ENCODE measurements around the gene PIGN. TPM values are rescaled to one million over a fixed set of nuclear protein-coding genes. Genes with fewer than 3 reads are reported as not detected.

PIGN gene
- total RNA-seq, 1 donor from 2014 or later: 35.4 TPM

DNA sequence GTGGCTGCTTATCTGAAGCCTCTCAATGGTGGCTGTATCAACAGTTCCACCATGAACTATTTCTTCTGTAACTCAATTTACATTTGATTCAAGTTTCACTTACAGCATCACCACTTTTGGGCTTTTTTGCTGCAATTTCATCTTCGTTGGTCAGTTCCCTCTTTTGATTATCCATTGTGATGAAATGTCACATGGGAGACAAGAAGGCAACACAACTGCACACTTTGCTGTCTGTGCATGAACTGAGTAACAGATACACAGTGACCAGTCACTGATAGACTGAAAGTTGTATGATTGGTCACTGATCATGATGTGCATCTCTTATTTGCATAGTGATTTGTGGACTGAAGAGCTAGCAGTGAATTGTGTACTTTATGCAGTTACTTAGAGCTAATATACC lies 163.3 kb downstream of the PIGN start:
- H3K36me3 Mint-ChIP-seq: no peaks in the 10 kb centered on the region
- no peak overlapping the region for H3K4me3 Mint-ChIP-seq
- TF ChIP-seq, protein P1, sequence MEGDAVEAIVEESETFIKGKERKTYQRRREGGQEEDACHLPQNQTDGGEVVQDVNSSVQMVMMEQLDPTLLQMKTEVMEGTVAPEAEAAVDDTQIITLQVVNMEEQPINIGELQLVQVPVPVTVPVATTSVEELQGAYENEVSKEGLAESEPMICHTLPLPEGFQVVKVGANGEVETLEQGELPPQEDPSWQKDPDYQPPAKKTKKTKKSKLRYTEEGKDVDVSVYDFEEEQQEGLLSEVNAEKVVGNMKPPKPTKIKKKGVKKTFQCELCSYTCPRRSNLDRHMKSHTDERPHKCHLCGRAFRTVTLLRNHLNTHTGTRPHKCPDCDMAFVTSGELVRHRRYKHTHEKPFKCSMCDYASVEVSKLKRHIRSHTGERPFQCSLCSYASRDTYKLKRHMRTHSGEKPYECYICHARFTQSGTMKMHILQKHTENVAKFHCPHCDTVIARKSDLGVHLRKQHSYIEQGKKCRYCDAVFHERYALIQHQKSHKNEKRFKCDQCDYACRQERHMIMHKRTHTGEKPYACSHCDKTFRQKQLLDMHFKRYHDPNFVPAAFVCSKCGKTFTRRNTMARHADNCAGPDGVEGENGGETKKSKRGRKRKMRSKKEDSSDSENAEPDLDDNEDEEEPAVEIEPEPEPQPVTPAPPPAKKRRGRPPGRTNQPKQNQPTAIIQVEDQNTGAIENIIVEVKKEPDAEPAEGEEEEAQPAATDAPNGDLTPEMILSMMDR (IDR thresholded peaks at IDR 0.05; ENCODE audit: unreplicated experiment): no peak
- H3K27ac Mint-ChIP-seq: no peak overlapping the region
- H3K9me3 Mint-ChIP-seq: peaks cover 4% of the 10 kb centered on the region
- peaks cover 13% of the 10 kb centered on the region for H3K4me1 Mint-ChIP-seq
- no peak for DNase-seq (ENCODE audit: low spot score in 2 of 2, unreplicated experiment in 2 of 2)
- no peaks in the 10 kb centered on the region for H3K27me3 Mint-ChIP-seq (ENCODE audit: low read depth)

DNA sequence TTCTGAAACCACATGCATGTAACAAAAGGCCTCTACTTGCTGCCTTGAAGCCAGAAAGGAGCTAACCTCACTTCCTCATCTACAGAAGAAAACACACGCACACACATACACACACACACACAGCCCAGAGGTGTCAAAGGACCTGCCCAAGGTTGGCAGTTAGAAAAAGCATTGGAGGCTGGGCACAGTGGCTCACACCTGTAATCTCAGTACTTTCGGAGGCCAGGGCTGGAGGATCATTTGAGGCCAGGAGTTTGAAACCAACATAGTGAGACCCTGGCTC lies 168.2 kb downstream of the PIGN start:
- Mint-ChIP-seq H3K27me3 (ENCODE audit: low read depth) (no peaks in the 10 kb centered on the region), H3K27ac (peak overlapping the region; percentile 91), H3K36me3 (no peaks in the 10 kb centered on the region), H3K4me1 (peaks cover 27% of the 10 kb centered on the region), H3K4me3 (no peak overlapping the region), H3K9me3 (peaks cover 11% of the 10 kb centered on the region)
- TF ChIP-seq, protein P1 (IDR thresholded peaks at IDR 0.05; ENCODE audit: unreplicated experiment): no peak
- no peak for DNase-seq (ENCODE audit: low spot score in 2 of 2, unreplicated experiment in 2 of 2)

DNA sequence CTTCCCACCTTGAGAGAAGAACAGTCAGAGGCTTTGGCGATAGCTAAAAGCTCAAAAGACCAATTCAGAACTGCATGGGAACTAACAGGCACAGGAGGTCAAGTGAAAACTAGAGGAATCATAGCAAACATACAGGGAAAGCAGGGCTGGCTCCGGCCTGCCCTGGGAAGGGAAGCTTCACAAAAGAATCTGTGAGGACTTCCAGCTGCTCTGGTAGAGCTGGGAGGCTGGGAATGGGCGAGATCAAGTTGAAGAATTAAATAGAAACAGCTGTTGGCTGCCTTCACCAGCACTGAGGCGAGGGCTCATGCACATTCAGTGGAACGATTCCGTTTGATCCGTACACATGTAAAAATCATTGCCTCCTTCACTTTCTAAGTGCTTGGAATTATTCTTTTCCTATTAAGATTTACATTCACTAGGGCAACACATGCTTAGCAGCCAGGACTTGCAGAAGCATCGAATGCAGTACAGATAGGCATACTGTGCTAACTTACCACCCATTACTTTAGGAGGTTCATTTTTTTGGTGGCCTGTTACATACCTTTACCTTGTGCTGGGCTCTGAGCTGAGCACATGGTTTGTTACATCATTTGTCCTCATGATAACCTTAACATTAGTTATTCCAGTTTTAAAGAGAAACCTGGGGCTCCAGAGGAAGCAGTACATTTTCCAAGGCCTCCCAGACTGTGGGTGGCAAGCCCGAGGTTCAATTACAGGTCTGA lies 168.7 kb downstream of the PIGN start:
- TF ChIP-seq, protein P1 (IDR thresholded peaks at IDR 0.05; ENCODE audit: unreplicated experiment): no peak
- DNase-seq (ENCODE audit: low spot score in 2 of 2, unreplicated experiment in 2 of 2): peak in 1 of 2 experiments; percentile 48
- Mint-ChIP-seq H3K27ac (peak overlapping the region; percentile 91), H3K9me3 (peaks cover 11% of the 10 kb centered on the region), H3K27me3 (ENCODE audit: low read depth) (no peaks in the 10 kb centered on the region), H3K36me3 (no peaks in the 10 kb centered on the region), H3K4me3 (no peak overlapping the region), H3K4me1 (peaks cover 27% of the 10 kb centered on the region)

DNA sequence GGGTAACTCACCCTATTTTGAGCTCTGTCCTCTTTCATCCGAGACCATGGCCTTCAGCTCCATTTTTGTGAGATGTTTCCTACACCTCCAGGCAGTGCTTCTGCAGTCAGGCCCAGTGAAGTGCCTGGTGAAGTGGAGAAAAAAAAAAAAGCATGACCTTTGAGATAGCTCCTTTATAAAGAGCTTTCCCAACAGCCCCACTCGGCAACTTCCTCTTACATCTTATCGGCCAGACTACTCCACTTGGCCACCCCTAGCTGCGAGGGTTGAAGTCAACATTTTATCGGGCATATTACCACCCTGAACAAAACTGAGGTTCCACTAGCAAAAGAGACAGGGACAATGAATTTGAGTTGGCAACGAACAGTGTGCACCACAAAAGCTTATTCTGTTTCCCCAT lies 169.2 kb downstream of the PIGN start:
- Mint-ChIP-seq H3K27ac (peak overlapping the region; percentile 91), H3K9me3 (peaks cover 11% of the 10 kb centered on the region), H3K4me3 (no peak overlapping the region), H3K27me3 (ENCODE audit: low read depth) (no peaks in the 10 kb centered on the region), H3K36me3 (no peaks in the 10 kb centered on the region), H3K4me1 (peaks cover 27% of the 10 kb centered on the region)
- DNase-seq (ENCODE audit: low spot score in 2 of 2, unreplicated experiment in 2 of 2): no peak
- TF ChIP-seq, protein P1 (IDR thresholded peaks at IDR 0.05; ENCODE audit: unreplicated experiment): no peak

DNA sequence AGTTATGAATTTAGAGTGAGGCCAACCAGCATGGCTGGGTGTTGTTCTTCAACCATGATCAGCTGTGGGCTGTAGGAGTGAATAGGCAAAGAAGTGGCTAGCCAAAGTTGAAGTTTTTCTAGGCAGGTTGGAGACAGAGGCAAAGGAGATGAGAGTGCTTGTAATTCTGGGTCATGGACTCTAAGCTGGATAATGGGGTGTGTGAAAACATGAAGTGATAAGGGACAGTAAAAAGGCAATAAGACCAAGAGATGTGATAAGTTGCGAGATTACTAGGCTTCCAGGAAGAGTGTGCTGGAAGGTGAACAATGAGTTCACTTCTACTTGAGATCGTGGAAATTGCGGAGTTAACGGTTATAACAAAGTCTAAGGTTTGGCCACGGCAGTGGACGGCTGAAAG lies 175.4 kb downstream of the PIGN start:
- peaks cover 13% of the 10 kb centered on the region for H3K9me3 Mint-ChIP-seq
- no peak overlapping the region for H3K27ac Mint-ChIP-seq
- no peak for DNase-seq (ENCODE audit: low spot score in 2 of 2, unreplicated experiment in 2 of 2)
- H3K27me3 Mint-ChIP-seq (ENCODE audit: low read depth): no peaks in the 10 kb centered on the region
- H3K4me1 Mint-ChIP-seq: no peaks in the 10 kb centered on the region
- TF ChIP-seq, protein P1 (IDR thresholded peaks at IDR 0.05; ENCODE audit: unreplicated experiment): no peak
- peaks cover 4% of the 10 kb centered on the region for H3K36me3 Mint-ChIP-seq
- no peak overlapping the region for H3K4me3 Mint-ChIP-seq

DNA sequence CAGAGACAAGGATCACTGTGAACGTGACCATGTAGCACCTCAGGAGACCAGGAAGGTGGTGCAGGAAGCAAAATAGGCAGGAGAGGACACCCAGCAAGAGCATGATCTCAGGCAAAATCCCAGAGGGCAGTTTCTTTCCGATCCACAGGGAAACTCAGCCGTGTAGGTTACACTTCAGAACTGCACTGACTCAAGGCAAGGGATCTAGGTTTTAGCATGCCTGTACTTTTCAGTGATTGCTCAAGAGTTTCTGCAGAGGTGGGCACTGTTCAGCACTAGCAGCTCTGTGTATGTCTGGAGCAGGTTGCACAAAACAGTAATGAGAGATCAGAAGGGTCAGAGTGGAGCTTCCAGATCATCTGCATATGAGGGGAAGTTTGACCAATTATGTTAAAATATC lies 177.3 kb downstream of the PIGN start:
- H3K9me3 Mint-ChIP-seq: peaks cover 18% of the 10 kb centered on the region
- no peak overlapping the region for H3K4me3 Mint-ChIP-seq
- no peak overlapping the region for H3K27ac Mint-ChIP-seq
- DNase-seq (ENCODE audit: low spot score in 2 of 2, unreplicated experiment in 2 of 2): no peak
- no peaks in the 10 kb centered on the region for H3K27me3 Mint-ChIP-seq (ENCODE audit: low read depth)
- TF ChIP-seq, protein P1 (IDR thresholded peaks at IDR 0.05; ENCODE audit: unreplicated experiment): no peak
- H3K36me3 Mint-ChIP-seq: peaks cover 9% of the 10 kb centered on the region
- H3K4me1 Mint-ChIP-seq: no peaks in the 10 kb centered on the region
